ENCODE results near the gene RNF115.
A peak's percentile ranks its signal among the peaks of the same experiment; 100 is the strongest.

The RNF115 gene

DNA sequence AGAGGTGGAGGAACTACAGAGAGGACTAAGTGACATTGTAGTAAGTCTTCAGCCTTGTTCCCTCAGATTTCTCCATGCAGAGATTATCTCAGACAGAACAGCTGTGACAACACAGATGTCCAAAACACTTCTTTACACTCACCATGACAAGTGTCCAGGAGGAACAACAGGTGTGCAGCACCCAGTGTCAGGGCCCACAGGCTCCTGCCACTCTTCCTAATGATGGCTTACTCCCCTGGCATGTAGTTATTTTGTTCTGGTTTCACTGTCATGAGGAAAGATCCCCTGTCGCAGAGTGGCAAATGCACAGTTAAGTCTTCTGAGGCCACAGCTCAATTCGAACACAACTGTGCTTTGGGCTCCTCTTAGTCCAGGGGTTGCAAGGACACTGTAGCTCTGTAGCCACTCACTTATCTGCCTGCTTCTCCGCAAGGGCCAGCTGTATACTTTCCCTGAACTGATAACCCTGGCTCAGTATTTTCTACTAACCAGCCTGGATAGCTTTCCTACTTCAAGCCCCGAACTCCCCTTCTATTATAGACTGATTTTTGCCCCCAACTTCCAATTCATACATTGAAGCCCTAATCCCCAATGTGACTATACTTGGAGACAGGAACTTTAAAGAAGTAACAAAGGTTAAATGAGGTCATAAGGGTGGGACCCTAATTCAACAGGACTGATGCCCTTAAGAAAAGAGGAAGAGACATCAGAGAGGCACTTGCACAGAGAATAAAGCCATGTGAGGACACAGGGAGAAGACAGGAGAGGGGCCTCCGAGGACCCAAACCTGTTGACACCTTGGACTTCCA, 127.9 kb downstream of the RNF115 start:
- ChIA-PET CTCF (no interaction called here), POLR2A (ENCODE audit: low non-redundant PET) (no interaction called here)
- TF ChIP-seq, protein P1, sequence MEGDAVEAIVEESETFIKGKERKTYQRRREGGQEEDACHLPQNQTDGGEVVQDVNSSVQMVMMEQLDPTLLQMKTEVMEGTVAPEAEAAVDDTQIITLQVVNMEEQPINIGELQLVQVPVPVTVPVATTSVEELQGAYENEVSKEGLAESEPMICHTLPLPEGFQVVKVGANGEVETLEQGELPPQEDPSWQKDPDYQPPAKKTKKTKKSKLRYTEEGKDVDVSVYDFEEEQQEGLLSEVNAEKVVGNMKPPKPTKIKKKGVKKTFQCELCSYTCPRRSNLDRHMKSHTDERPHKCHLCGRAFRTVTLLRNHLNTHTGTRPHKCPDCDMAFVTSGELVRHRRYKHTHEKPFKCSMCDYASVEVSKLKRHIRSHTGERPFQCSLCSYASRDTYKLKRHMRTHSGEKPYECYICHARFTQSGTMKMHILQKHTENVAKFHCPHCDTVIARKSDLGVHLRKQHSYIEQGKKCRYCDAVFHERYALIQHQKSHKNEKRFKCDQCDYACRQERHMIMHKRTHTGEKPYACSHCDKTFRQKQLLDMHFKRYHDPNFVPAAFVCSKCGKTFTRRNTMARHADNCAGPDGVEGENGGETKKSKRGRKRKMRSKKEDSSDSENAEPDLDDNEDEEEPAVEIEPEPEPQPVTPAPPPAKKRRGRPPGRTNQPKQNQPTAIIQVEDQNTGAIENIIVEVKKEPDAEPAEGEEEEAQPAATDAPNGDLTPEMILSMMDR (conservative IDR thresholded peaks at IDR 0.05; ENCODE audit: low read depth): no peak
- DNase-seq (ENCODE audit: low spot score): no peak
- H3K27ac ChIP-seq: no peak overlapping the region

DNA sequence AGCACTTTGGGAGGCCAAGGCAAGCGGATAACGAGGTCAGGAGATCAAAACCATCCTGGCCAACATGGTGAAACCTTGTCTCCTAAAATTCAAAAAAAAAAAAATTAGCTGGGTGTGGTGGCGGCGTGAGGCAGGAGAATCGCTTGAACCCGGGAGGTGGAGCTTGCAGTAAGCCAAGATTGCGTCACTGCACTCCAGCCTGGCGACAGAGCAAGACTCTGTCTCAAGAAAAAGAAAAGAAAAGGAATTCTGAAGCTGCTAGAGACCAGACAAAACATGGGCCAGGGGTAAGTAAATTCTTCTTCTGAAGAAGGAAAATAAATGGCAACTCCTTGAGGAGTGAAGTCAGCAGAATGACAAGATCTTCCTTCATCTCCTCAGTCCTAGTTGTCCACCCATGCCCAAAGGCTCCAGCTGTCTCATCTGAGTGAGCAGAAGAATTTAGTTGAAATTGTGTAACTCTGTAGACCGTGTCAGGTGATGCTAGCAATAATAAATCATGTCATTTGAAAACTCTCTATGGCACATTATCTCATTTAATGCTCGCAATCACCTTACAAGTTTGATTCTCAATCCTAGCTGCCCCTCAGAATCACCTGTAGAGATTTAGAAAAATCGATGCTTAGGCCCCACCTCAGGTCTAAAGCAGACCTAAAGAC, 131.0 kb downstream of the RNF115 start:
- TF ChIP-seq, protein P1 (conservative IDR thresholded peaks at IDR 0.05; ENCODE audit: low read depth): no peak
- POLR2A ChIA-PET (ENCODE audit: low non-redundant PET): no interaction called here
- CTCF ChIA-PET: interaction anchor here (0.6 kb wide), 1 partner anchor 28 kb away, joined by 3 read pairs; no protein-coding TSS in a partner anchor

DNA sequence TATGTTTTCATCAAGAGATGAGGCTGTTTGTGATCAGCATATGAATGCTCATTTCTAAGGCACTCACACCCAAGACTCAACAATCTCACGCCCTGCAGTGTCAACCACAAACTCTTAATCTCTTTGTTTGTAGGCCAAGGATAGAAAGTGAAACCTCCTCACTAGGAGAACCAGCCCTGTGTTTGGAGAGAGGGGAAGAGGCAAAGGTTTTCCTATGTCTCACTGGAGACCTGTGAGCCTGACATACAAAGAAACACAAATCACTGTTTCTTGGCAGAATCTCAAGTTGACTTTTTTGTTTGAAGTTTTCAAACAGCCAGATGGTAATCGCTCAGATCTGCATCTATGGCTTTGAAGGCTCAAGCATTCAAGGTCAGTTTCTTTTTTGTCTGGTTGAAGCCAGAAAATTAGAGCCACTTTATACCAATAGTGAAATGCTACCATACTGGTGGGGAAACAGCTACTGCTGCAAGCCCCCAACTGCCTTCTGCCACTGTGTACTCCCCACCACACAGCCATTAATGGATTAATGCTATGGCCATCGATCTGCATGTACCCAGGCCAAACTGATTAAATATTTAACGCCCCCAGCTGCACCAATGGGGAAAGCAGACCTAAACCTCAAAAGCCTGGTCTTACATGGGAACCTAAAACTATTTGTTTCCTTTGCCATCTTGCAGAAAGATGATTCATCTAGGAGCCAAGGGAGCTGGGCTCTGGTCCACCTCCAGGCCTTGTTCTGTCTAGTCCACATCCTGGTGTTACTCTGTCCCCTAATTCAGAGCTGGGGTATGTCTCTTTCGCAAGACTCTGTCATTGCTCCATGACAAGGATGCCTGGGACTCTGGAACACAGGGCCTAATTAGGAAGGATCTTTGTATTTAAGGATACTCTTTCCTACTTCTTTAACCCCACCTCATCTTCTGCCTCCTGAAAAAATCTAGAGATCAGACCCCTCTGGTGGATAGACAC, 133.0 kb downstream of the RNF115 start:
- CTCF ChIA-PET: no interaction called here
- peak; percentile 25 for DNase-seq (ENCODE audit: low spot score)
- TF ChIP-seq, protein P1 (conservative IDR thresholded peaks at IDR 0.05; ENCODE audit: low read depth): no peak
- peak overlapping the region; percentile 69 for H3K27ac ChIP-seq
- POLR2A ChIA-PET (ENCODE audit: low non-redundant PET): no interaction called here

More for the DNA sequence above, 131.0 kb downstream of the RNF115 start:
- no peak for DNase-seq (ENCODE audit: low spot score)
- H3K27ac ChIP-seq: peak overlapping the region; percentile 34; the same call in 1 of the 2 replicates

DNA sequence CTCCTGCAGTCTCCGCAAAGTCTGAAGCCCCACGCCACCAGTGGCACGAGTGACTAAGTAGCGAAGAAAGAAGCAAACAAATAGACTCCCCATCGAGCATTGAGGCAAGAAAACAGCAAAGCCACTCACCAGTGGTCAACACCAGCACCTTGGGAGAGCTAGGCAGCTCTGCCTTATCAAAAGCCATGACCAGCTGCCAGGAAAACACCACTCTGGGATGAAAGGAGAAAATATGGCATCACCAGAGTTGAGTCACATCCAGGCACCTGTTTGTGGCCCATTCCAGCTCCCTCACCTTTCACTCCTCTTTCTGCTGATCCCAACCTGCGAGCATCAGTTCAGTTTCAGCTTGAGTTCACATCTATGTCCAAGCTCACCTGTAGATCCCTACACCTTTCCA, 134.0 kb downstream of the RNF115 start:
- DNase-seq (ENCODE audit: low spot score): no peak
- peak overlapping the region; percentile 59 for H3K27ac ChIP-seq
- ChIA-PET POLR2A (ENCODE audit: low non-redundant PET) (no interaction called here), CTCF (no interaction called here)
- TF ChIP-seq, protein P1 (conservative IDR thresholded peaks at IDR 0.05; ENCODE audit: low read depth): no peak

DNA sequence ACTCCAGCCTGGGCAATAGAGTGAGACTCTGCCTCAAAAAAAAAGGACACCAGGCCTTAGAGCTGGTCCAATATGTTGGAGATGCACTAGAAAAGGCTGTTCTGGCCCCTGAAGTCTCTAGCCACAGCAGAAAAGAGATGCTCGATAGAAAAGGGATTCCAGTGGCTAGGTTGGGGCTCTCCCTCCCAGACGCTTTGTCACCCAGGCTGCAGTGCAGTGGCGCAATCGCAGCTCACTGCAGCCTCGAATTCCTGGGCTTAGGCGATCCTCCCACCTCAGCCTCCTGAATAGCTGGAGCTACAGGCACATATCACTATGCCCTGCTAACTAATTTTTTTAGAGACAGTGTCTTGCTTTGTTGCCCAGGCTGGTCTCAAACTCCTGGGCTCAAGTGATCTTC, 135.0 kb downstream of the RNF115 start:
- peak overlapping the region; percentile 59 for H3K27ac ChIP-seq
- ChIA-PET CTCF (no interaction called here), POLR2A (ENCODE audit: low non-redundant PET) (no interaction called here)
- TF ChIP-seq, protein P1 (conservative IDR thresholded peaks at IDR 0.05; ENCODE audit: low read depth): no peak
- no peak for DNase-seq (ENCODE audit: low spot score)

Measured in RWPE1 (cell line).